Activated T-helper 2 cell treated with anti-CD3 and anti-CD28 coated beads, Interferon-gamma antibody, Interleukin-2, Interleukin-4, amounts not matched to agents 10 μg/mL and 5 μg/mL and 100 μg/mL, durations not matched to agents 14 hours and 24 hours and 36 hours (primary cell): ENCODE data around the gene ITFG1. TPM values are rescaled to one million over a fixed set of nuclear protein-coding genes. Genes with fewer than 3 reads are reported as not detected.
"Not testable (repeated sequence)": the region's sequence is repeated elsewhere in the genome, so short reads cannot be mapped to it uniquely, and the experiment has no call there.

Experiments used
- DNase-seq: peaks from one replicate; pipeline ENCODE4 v3.0.0; 2021; ENCODE audit warnings: low spot score
- H3K27ac Mint-ChIP-seq: one replicate; pipeline ENCODE4 v1.8.0; 2021; ENCODE audit warnings: mixed read lengths
- H3K27me3 Mint-ChIP-seq: one replicate; pipeline ENCODE4 v1.8.0; 2021; ENCODE audit warnings: low read depth, mixed read lengths
- H3K36me3 Mint-ChIP-seq: one replicate; pipeline ENCODE4 v1.8.0; 2021; ENCODE audit warnings: low read depth, mixed read lengths
- H3K4me1 Mint-ChIP-seq: one replicate; pipeline ENCODE4 v1.8.0; 2021; ENCODE audit warnings: low read depth, mixed read lengths
- H3K4me3 Mint-ChIP-seq: one replicate; pipeline ENCODE4 v1.8.0; 2021; ENCODE audit warnings: low read depth, mild to moderate bottlenecking, moderate library complexity, mixed read lengths
- H3K9me3 Mint-ChIP-seq: one replicate; pipeline ENCODE4 v1.8.0; 2021; ENCODE audit warnings: mixed read lengths
- intact Hi-C: fragments of 100-400 bp; cut with micrococcal nuclease; formaldehyde crosslinking; loops from one replicate; pipeline ENCODE4 v1.15.1; 2023
- total RNA-seq: library from RNA; stranded (reverse); gene quantifications from 2 replicates; pipeline ENCODE4 v1.2.3, GENCODE V29; 2022

The ITFG1 gene
- total RNA-seq, 1 donor from 2014 or later = 28.7 TPM

GRCh38 chr16:47488051-47488450, 27.2 kb upstream of the ITFG1 start:
- Mint-ChIP-seq H3K4me3 (no peak overlapping the region), H3K27me3 (no peaks in the 10 kb centered on the region), H3K36me3 (peaks cover 37% of the 10 kb centered on the region), H3K9me3 (peaks cover 36% of the 10 kb centered on the region), H3K27ac (no peak overlapping the region), H3K4me1 (peaks cover 4% of the 10 kb centered on the region)
- no peak for DNase-seq
- intact Hi-C loops = no loop called here

DNA sequence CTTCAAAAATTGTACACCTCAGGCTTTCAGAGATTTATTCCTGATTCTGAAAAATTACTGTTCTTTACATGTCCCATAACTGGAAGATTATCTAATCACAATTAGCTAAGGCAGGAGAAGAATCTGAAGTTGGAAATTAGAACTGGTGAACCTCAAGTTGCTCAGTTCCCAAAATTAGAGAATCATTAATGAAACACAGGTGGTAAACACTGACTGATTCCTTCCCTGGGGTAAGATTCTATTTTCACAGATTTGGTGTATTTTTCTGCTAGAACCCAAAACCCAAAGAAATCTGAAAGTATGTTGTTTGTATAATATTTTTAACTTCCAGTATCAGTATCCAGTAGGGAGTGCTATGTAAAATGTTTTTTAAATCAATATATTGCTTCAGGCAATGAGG, 26.0 kb upstream of the ITFG1 start:
- no peak overlapping the region for H3K27ac Mint-ChIP-seq
- no peaks in the 10 kb centered on the region for H3K27me3 Mint-ChIP-seq
- peaks cover 31% of the 10 kb centered on the region for H3K9me3 Mint-ChIP-seq
- no peak overlapping the region for H3K4me3 Mint-ChIP-seq
- intact Hi-C loops = no loop called here
- H3K36me3 Mint-ChIP-seq = peaks cover 32% of the 10 kb centered on the region
- peaks cover 2% of the 10 kb centered on the region for H3K4me1 Mint-ChIP-seq
- DNase-seq = no peak

- Mint-ChIP-seq H3K27ac (no peak overlapping the region), H3K9me3 (peaks cover 6% of the 10 kb centered on the region), H3K36me3 (peaks cover 18% of the 10 kb centered on the region), H3K4me3 (no peak overlapping the region), H3K4me1 (peaks cover 6% of the 10 kb centered on the region), H3K27me3 (no peaks in the 10 kb centered on the region)
- no peak for DNase-seq
- intact Hi-C loops = no loop called here
Observed at GRCh38 chr16:47483616-47484015, 22.8 kb upstream of the ITFG1 start.

GRCh38 chr16:47481698-47482374, 21.0 kb upstream of the ITFG1 start:
- no peak for DNase-seq
- H3K27ac Mint-ChIP-seq = no peak overlapping the region
- H3K27me3 Mint-ChIP-seq = no peaks in the 10 kb centered on the region
- H3K4me3 Mint-ChIP-seq = no peak overlapping the region
- peaks cover 7% of the 10 kb centered on the region for H3K36me3 Mint-ChIP-seq
- no peaks in the 10 kb centered on the region for H3K9me3 Mint-ChIP-seq
- intact Hi-C loops = no loop called here
- H3K4me1 Mint-ChIP-seq = peaks cover 6% of the 10 kb centered on the region

- no peaks in the 10 kb centered on the region for H3K36me3 Mint-ChIP-seq
- intact Hi-C loops = no loop called here
Observed at GRCh38 chr16:47480410-47480809, 19.5 kb upstream of the ITFG1 start.

DNA sequence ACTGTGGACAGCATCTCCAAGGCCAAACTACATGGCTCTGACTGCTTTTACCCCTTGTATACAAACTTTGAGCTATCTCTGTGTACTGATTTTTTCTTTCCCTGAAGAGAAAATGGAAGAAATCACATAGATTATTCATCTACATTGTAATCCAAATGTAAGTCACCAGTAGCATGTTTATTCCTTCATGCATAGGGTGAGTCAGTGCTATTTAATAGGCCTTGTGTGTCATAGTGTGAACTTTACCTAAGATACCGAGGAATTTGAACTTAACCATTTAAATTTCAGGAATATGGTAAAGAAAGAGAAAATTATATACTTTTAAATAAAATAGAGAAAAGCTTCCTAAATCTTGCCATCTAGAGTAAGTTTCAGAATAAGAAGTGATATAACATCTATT, 16.8 kb upstream of the ITFG1 start:
- Mint-ChIP-seq H3K27ac (no peak overlapping the region), H3K4me1 (peaks cover 6% of the 10 kb centered on the region), H3K4me3 (no peak overlapping the region), H3K27me3 (no peaks in the 10 kb centered on the region), H3K36me3 (no peaks in the 10 kb centered on the region), H3K9me3 (no peaks in the 10 kb centered on the region)
- intact Hi-C loops = no loop called here
- DNase-seq = no peak

More at GRCh38 chr16:47480410-47480809, 19.5 kb upstream of the ITFG1 start:
- H3K27me3 Mint-ChIP-seq = no peaks in the 10 kb centered on the region
- H3K27ac Mint-ChIP-seq = no peak overlapping the region
- no peak overlapping the region for H3K4me3 Mint-ChIP-seq
- peaks cover 6% of the 10 kb centered on the region for H3K4me1 Mint-ChIP-seq
- H3K9me3 Mint-ChIP-seq = no peaks in the 10 kb centered on the region
- DNase-seq = no peak

DNA sequence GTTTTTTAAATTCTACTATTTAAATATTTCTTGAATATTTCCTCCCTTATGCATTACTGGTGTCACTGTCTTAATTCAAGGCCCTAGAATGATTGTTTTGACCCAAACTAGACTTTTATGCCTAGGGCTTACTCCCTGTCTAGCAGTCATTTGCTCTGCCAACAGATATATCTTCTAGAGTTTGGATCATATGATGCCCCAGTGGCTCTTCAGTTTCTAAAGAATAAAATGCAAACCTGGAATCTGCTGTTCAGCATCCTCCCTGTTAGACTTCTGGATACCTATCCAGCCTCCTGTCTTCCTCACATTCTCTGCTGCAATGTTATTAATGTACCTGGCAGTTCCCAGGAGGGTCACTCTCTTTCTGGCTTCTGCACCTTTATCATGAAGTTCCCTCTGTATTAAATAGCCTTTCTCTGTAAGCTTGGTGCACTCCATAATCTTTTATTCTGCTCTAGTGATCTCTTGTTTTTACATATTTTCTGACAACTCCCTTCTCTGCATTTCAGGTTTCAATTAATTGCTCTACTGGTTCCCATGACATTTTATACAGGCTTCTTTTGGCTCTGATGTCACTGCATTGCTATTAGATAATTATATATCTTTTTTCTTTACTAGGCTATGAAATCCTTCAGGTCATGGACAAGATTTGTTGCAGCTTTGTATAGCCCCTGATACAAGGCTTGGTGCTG, 15.9 kb upstream of the ITFG1 start:
- Mint-ChIP-seq H3K9me3 (no peaks in the 10 kb centered on the region), H3K4me3 (no peak overlapping the region), H3K27me3 (no peaks in the 10 kb centered on the region), H3K27ac (no peak overlapping the region), H3K4me1 (peaks cover 4% of the 10 kb centered on the region), H3K36me3 (no peaks in the 10 kb centered on the region)
- intact Hi-C loops = no loop called here
- no peak for DNase-seq

- Mint-ChIP-seq H3K9me3 (no peaks in the 10 kb centered on the region), H3K27me3 (no peaks in the 10 kb centered on the region), H3K27ac (no peak overlapping the region), H3K36me3 (no peaks in the 10 kb centered on the region), H3K4me1 (no peaks in the 10 kb centered on the region), H3K4me3 (no peak overlapping the region)
- no peak for DNase-seq
- intact Hi-C loops = no loop called here
Observed at GRCh38 chr16:47475786-47476185, 14.9 kb upstream of the ITFG1 start.

- Mint-ChIP-seq H3K4me1 (no peaks in the 10 kb centered on the region), H3K9me3 (no peaks in the 10 kb centered on the region), H3K27me3 (no peaks in the 10 kb centered on the region), H3K36me3 (no peaks in the 10 kb centered on the region), H3K4me3 (no peak overlapping the region), H3K27ac (no peak overlapping the region)
- intact Hi-C loops = no loop called here
- no peak for DNase-seq
Observed at GRCh38 chr16:47473792-47474191, 12.9 kb upstream of the ITFG1 start.

DNA sequence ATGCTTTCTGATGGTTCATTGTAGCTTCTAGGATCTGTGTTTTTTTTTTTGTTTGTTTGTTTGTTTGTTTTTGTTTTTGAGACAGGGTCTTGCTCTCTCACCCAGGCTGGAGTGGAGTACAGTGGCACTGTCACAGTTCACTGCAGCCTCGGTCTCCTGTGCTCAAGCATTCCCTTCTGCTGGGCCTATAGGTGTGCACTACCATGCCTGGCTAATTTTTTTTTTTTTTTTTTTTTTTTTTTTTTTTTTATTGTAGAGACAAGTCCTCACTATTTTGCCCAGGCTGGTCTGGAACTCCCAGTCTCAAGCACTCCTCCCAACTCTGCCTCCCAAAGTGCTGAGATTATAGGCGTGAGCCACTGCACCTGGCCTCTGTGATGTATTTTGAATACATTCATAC, 12.1 kb upstream of the ITFG1 start:
- intact Hi-C loops, H3K36me3 Mint-ChIP-seq, H3K9me3 Mint-ChIP-seq, H3K4me3 Mint-ChIP-seq, H3K27me3 Mint-ChIP-seq, H3K27ac Mint-ChIP-seq, H3K4me1 Mint-ChIP-seq, DNase-seq: not testable (repeated sequence)

- no peak for DNase-seq
- H3K27ac Mint-ChIP-seq = no peak overlapping the region
- intact Hi-C loops = no loop called here
- H3K9me3 Mint-ChIP-seq = no peaks in the 10 kb centered on the region
- no peaks in the 10 kb centered on the region for H3K36me3 Mint-ChIP-seq
- H3K4me1 Mint-ChIP-seq = peaks cover 3% of the 10 kb centered on the region
- no peak overlapping the region for H3K4me3 Mint-ChIP-seq
- no peaks in the 10 kb centered on the region for H3K27me3 Mint-ChIP-seq
Observed at GRCh38 chr16:47470810-47471209, 9.9 kb upstream of the ITFG1 start.

GRCh38 chr16:47470211-47470610, 9.3 kb upstream of the ITFG1 start:
- H3K27me3 Mint-ChIP-seq = no peaks in the 10 kb centered on the region
- H3K27ac Mint-ChIP-seq = no peak overlapping the region
- no peaks in the 10 kb centered on the region for H3K9me3 Mint-ChIP-seq
- intact Hi-C loops = no loop called here
- DNase-seq = no peak
- H3K4me3 Mint-ChIP-seq = no peak overlapping the region
- H3K4me1 Mint-ChIP-seq = peaks cover 3% of the 10 kb centered on the region
- H3K36me3 Mint-ChIP-seq = peaks cover 3% of the 10 kb centered on the region

DNA sequence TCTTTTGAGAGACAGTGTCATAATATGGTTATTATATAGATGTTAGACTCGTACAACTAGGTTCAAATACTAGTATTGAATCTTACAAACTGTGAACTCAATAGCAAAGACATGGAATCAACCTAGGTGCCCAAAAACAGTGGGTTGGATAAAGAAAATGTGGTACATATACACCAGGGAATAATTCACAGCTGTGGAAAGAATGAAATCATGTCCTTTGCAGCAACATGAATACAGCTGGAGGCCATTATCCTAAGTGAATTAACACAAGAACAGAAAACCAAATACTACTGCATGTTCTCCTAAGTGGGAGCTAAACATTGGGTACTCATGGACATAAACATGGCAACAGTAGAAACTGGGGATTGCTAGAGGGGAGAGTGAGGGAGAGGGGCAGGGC, 8.4 kb upstream of the ITFG1 start:
- Mint-ChIP-seq H3K4me1 (peaks cover 3% of the 10 kb centered on the region), H3K9me3 (no peaks in the 10 kb centered on the region), H3K27ac (no peak overlapping the region), H3K36me3 (peaks cover 4% of the 10 kb centered on the region), H3K4me3 (no peak overlapping the region), H3K27me3 (no peaks in the 10 kb centered on the region)
- intact Hi-C loops = no loop called here
- DNase-seq = no peak
